Suprapubic skin (tissue), 4 donors: ENCODE data around the gene EPHB3.

Source experiments
- POLR2A ChIP-seq, 2 donors: fragments of 450-650 bp; IDR thresholded peaks; one replicate each; pipeline ENCODE4 v1.6.1; 2017; ENCODE audit warnings: antibody characterized with exemption in 2 of 2, mild to moderate bottlenecking in 2 of 2, moderate library complexity in 2 of 2
- POLR2AphosphoS5 ChIP-seq, 3 donors: sonication (generic); formaldehyde crosslinking; IDR thresholded peaks; one replicate each; pipeline ENCODE4 v1.6.1; 2017; ENCODE audit warnings: antibody characterized with exemption in 3 of 3
- TF ChIP-seq, protein P1 (sequence below), 2 donors: fragments of 200-600 bp in 1 of 2; fragments of 450-650 bp in 1 of 2; sonication (generic) in 1 of 2; IDR thresholded peaks; one replicate each; pipeline ENCODE4 v1.5.1; 2016 to 2019; ENCODE audit warnings: antibody characterized with exemption in 2 of 2, mild to moderate bottlenecking in 1 of 2, moderate library complexity in 1 of 2

DNA sequence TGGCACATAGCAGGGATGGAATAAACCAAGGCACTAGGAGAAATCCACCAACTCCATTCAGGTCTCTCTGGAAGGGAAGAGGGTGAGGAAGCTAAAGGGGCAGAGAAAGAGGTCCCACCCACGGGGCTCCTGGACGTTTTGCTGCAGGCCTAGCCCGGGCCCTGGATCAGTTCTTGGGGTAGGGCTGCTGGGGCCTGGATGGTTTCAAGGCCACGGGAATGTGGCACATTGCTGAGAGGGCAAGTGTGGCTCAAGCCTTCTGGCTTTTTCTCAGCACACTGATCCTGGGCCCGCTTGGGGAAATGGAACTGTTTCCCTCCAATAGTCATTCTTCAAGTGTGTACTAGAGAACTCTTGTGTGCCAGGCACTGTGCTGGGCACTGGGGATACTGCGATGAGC, 24.0 kb downstream of the EPHB3 start:
- TF ChIP-seq, protein P1, sequence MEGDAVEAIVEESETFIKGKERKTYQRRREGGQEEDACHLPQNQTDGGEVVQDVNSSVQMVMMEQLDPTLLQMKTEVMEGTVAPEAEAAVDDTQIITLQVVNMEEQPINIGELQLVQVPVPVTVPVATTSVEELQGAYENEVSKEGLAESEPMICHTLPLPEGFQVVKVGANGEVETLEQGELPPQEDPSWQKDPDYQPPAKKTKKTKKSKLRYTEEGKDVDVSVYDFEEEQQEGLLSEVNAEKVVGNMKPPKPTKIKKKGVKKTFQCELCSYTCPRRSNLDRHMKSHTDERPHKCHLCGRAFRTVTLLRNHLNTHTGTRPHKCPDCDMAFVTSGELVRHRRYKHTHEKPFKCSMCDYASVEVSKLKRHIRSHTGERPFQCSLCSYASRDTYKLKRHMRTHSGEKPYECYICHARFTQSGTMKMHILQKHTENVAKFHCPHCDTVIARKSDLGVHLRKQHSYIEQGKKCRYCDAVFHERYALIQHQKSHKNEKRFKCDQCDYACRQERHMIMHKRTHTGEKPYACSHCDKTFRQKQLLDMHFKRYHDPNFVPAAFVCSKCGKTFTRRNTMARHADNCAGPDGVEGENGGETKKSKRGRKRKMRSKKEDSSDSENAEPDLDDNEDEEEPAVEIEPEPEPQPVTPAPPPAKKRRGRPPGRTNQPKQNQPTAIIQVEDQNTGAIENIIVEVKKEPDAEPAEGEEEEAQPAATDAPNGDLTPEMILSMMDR (IDR thresholded peaks at IDR 0.05) = no peak
- TF ChIP-seq POLR2A (IDR thresholded peaks at IDR 0.05) = no peak
- no peak for TF ChIP-seq POLR2AphosphoS5 (IDR thresholded peaks at IDR 0.05)
